GM18502 (cell line): ENCODE measurements around the gene FSD1L.

ENCODE experiments used
- ATAC-seq: cut with Tn5 transposase; IDR thresholded peaks from one replicate; pipeline ENCODE4 v1.9.1; 2021; ENCODE audit warnings: mild to moderate bottlenecking; ENCODE audit not compliant: unreplicated experiment, poor library complexity

Gene FSD1L

GRCh38 chr9:105432247-105432842 lies 15.5 kb upstream of the FSD1L start:
- no peak for ATAC-seq

DNA sequence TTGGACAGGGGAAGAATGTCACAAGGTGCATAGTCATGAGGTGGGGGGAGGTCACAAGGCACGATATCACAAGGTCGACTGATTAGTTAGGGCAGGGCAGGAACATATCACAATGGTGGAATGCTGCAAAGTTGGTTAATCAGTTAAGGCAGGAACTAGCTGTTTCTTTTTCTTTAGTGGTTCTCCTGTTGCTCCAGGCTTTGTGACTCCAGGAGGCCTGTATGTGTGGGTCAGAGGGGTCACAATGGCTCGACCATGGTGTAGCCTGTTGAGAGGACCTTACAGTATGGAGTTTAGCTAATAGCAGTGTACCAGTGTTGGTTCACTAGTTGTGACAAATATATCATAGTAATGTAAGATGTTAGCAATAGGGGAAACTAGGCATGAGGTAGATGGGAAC lies 12.4 kb upstream of the FSD1L start:
- no peak for ATAC-seq

DNA sequence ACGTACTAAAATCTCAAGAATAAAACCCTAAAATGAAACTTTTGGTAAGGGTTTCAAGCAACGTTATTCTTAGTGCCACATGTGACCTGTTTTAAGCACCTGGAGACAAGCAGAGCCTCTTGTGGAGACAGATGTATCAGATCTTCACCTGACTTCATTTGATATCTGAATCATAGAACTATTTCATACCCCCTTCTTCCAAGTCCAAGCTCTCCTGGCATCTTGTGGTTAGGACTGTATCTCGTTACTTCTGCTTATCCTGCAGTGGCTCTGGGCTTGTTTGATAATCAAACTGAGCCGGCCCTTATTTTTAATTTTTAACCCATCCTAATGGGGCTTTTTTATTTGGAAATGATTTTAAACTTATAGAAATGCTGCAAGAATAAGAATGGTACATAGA lies 11.1 kb upstream of the FSD1L start:
- ATAC-seq: no peak

- ATAC-seq: no peak
These were observed 10.1 kb upstream of the FSD1L start for GRCh38 chr9:105437704-105438103.

GRCh38 chr9:105438141-105438806 lies 9.6 kb upstream of the FSD1L start:
- no peak for ATAC-seq

DNA sequence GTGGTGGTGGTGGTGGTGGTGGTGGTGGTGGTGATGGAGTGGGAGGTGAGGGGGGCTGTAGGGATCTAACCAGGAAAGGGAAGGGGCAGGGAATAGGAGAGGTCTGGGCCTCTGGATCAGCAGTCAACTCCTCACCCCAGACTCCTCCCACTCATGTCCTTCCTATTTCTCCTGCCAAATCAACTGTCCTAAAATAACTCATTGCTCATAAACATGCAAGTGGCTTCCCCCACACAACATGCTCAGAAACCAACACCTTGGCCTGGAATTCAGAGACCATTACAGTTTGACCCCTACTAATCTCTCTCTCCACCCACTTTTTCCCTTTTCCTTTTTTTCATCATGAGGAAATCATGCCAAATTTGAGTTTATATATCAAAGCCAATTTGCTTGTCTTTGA lies 8.4 kb upstream of the FSD1L start:
- ATAC-seq: no peak

- ATAC-seq: no peak
These were observed 6.1 kb upstream of the FSD1L start for GRCh38 chr9:105441616-105442160.

DNA sequence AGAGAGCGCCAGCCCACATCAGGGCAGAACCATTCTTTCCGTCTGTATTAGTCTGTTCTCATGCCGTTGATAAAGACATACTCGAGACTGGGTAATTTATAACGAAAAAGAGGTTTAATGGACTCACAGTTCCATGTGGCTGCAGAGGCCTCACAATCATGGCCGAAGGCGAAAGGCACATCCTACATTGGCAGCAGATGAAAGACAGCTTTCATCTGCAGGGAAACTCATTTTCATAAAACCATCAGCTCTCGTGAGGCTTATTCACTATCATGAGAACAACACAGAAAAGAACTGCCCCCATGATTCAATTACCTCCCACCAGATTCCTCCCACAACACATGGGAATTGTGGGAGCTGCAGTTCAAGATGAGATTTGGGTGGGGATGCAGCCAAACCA lies 4.7 kb upstream of the FSD1L start:
- no peak for ATAC-seq

- ATAC-seq: no peak
These were observed 3.7 kb upstream of the FSD1L start for GRCh38 chr9:105444130-105444529.

DNA sequence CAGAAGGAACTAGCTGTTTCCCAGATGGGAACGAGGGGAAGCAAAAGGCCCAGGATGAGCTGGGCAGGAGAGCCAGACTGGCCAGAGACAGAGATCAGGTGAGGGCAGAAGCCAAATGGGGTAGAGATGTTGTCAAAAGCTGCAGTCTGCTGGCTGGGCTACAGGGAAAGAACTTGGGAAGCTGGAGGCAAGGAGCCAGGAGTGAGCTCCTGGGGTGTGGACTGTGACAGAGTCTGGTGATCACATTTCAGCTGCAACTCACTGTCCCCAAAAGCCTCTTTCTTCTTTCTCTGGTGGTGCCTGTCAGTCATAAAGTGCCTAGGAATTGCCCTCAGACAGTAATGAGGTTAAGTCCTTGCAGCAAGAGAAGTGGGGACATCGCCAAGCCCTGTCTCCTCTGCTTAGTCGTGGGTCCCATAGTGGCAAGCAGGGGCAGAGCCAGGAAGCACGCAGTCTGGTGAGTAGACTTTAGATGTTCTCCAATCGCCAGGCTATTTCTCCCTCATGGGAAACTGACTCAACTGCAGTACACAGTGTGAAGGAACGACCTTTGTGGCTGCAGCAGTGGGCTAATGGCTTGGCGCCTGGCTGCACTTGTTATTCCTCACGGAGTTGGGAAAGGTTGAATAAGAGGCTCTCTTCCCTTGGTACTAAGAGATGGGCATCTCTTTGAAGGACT lies 2.5 kb upstream of the FSD1L start:
- ATAC-seq: no peak

DNA sequence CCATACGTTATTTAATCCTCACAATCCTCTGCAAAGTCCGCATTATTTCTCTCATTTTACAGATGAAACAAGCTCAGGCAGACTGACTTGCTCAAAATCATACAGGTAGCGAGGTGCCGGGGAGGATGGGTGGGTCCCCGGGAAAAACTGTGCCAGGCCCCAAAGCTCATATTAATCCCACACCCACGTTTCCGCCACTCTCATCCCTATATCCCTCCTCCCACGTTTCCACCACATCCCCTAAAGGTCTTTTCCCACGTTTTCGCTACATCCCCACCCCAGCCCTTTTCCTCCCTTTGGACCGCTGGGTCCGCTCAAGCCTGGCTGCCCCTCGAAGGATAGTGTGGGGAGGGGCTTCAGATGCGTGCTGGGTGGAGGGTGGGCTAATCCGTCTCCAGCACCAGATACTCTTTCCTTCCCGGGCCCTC lies 434 bp upstream of the FSD1L start:
- no peak for ATAC-seq

- ATAC-seq: no peak
These were observed 1.2 kb downstream of the FSD1L start for GRCh38 chr9:105449081-105449480.

GRCh38 chr9:105452185-105452584 lies 4.4 kb downstream of the FSD1L start:
- no peak for ATAC-seq

DNA sequence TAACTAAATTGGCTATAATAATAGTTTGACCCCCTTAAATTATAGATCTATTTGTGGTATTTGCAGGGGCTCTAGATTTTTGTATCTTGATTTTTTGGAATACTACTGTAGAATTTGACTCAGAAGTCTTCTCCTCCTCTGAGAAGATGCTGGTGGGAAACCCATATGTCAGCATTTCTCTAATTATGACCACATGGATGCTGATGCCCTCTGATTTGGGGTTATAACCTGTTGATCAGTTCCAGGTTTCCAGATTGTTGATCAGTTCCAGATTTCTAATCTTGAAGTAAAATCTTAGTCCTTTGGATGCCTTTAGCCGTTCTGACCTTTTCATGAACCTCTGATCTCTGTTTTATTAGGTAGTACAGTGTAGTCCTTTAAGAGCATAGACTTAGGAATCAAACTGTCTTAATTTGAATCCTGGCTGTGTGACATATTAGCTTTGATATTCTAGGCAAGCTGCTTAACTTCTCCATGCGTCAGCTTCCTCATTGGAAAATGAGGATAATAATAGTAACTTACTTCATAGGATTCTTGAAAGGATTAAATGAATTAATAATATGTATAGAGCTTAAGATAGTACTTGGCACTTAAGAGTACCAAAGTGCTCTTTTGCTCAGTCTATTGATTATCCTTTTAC lies 8.1 kb downstream of the FSD1L start:
- ATAC-seq: no peak

- no peak for ATAC-seq
These were observed 9.9 kb downstream of the FSD1L start for GRCh38 chr9:105457560-105458294.

DNA sequence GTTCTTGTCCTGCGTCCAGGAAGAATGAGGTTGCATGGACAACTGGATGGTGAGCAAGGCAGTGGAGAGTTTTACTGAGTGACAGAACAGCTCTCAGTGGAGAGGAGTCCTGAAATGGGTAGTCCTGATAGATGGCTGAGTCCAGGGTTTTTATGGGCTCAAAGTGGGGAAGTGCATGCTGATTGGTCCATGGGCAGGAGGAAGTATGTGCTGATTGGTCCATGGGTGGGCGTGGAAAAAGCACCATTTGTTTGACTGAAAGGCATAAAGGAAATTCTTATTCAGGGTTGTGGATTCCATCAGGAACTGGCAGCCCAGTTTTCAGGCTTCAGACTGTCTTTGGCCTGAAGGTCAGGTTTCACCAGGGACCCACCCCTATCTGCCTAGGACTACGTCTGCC lies 10.6 kb downstream of the FSD1L start:
- no peak for ATAC-seq

DNA sequence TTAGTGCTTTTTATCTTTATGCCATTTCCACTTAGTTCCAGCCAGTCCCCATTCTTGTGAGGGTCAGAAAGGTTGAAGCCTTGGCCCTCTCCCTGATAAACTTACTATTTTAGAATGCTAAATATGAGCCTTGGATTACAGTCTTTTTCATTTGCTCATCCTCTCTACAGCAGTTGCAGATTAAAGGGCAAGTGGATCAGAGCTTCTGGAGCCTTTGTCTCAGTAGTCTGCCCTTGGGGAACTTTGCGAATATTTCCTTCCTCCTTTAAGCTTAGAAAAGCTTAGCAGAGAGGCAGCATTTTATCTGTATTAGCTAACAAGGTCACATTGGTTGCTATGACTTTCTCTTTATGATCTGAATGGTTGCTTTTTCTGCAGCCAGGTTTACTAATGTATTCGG lies 11.5 kb downstream of the FSD1L start:
- ATAC-seq: no peak

- no peak for ATAC-seq
These were observed 19.1 kb downstream of the FSD1L start for GRCh38 chr9:105466898-105467455.

GRCh38 chr9:105468875-105469274 lies 21.0 kb downstream of the FSD1L start:
- no peak for ATAC-seq

- ATAC-seq: no peak
These were observed 25.4 kb downstream of the FSD1L start for GRCh38 chr9:105473221-105473620.
